HG03378 (cell line): ENCODE measurements around the gene TMEM45A.
"Not testable (repeated sequence)": the region's sequence is repeated elsewhere in the genome, so short reads cannot be mapped to it uniquely, and the experiment has no call there.

Source experiments
- ATAC-seq: cut with Tn5 transposase; IDR thresholded peaks from one replicate; pipeline ENCODE4 v1.9.1; 2021; ENCODE audit warnings: mild to moderate bottlenecking, moderate library complexity; ENCODE audit not compliant: unreplicated experiment

TMEM45A gene

DNA sequence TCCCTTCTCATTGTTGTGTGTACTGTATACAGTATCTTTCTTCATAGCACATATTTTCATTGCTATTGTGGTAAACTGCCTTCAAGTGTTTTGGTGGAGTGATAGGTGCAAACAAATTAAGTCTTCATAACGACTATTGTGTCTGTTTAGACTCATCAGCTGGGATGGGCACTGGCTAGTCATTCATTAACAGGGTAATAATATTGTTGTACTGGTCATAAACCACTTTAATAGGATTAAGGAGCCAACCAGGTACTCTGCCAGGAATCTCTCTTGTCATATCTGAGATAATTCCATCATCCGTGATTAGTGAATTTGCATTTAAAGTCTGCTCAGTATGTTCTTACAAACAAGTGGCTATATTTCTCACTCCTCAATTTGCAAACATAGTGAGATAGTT, 10.2 kb upstream of the TMEM45A start:
- ATAC-seq, result no peak

DNA sequence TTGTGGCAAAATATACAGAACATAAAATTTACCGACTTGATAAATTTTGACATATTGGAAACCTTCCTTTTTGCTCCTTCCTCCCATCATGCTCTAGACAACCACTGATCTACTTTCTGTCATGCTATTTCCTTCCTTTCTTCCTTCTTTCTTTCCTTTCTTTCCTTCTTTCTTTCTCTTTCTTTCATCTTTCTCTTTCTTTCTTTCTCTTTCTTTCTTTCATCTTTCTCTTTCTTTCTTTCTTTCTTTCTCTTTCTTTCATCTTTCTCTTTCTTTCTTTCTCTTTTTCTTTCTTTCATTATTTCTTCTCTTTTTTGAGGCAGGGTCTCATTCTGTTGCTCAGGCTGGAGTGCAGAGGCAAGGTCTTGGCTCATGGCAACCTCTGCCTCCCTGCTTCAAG, 8.9 kb upstream of the TMEM45A start:
- no peak for ATAC-seq

DNA sequence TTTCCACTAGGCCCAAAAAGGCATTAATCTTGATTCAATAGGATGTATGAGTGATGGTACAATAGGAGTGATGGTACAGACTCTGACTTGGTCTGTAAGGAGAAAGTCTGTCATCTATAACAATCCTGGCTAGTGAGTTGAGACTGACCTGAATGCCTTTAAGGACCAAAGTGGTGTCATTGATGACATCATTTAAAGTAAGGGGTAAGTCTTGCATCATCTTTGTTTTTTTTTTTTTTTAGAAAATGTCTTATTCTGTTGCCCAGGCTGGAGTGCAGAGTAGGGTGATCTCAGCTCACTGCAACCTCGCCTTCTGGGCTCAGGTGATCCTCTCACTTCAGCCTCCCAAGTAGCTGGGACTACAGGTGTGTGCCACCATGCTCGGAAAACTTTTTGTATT, 5.6 kb upstream of the TMEM45A start:
- no peak for ATAC-seq

DNA sequence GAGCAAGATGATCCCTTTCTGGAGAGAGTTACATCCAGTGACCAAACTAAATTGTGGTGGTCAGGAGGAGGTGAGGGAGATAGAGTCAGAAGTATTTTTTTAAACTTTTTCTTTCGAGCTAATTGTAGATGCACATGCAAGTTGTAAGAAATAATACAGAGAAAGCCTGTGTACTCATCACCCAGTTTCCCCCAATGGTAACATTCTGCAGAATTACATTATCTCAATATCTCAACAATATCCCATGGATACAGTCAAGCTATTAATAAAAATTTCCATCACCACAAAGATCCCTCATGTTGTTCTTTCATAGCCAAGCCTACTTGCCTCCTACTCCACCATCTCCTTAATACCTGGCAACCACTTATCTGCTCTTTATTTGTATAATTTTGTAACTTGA, 3.3 kb upstream of the TMEM45A start:
- no peak for ATAC-seq

DNA sequence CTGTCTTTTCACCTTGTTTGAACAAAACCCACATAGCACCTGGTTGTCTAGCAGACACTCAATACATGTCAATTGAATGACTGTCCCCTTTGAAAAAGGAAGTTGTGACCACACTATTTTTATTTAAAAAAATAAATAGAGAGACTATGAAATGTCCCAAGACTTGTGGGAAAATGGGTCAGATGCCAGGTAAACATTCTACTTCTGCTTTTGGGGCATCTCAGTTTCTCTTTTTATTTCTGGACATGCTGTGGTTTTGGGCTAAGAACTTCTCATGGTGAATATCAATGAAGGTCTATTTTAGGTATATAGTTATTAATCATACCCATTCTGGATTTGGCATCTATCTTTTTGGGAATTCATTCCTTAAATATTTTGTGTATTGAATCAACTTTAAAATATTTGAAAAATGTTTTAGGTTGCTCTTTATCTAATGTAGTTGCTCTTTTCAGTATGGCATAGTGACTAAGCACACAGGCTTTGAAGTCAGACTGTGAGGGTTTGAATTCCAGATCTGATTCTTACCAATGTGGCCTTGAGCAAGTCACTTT, 4.4 kb downstream of the TMEM45A start:
- ATAC-seq, result peak; percentile 53

DNA sequence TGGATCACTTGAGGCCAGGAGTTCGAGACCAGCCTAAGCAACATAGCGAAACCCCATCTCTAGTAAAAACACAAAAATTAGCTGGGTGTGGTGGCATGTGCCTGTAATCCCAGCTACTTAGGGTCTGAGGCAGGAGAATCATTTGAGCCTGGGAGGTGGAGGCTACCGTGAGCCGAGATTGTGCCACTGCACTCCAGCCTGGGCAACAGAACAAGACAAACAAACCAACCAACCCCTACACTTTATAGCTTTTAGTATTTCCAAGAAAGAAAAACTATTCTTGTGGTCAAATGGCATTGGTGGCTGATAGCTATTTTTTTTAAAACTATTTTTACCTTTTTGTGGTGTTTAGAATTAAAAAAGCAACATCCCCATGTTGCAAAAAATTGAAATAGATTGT, 7.2 kb downstream of the TMEM45A start:
- ATAC-seq, result no peak

DNA sequence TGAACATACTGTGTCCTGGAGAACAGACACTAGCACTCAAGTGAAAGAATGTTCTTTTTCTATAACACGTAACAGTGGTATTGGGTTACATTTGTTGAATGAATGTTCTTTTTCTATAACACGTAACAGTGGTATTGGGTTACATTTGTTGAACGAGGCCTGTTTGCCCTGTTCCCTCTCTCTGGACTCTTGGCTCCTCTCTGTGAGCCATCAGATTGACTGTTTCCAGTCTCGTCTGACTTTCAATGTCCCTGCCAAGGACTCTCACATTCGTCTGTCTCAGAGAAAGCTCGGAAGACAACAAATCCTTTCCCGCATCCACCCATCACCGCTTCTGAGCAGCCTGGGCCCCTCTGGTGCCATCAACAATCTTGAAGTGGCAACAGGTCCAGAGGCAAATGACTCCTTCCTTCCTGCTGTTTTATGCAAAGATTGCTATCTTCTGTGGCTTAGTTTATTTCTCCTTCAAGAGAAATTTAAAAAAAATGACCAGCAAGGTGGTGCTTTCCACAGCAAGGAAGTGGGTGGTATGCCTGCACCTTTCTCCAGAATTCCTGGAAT, 8.0 kb downstream of the TMEM45A start:
- ATAC-seq, result no peak

DNA sequence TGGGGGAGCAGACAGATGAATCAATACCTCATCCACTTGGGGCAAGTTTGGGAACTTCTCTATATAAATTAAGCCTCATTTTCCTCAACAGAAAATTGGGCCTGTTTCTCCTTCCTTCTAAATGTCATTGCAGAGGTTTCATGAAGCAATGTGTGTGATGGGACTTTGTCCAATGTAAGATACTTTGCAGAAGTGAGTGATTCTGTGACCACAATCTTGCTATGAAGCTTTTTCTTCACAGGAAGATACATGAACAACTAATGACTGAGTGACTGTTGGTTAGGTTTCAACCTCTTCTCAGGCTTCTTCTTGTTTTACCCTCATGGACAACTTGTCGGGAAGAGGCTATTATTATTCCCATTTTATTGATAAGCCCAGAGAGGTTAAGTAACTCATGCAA, 11.0 kb downstream of the TMEM45A start:
- peak; percentile 82 for ATAC-seq

DNA sequence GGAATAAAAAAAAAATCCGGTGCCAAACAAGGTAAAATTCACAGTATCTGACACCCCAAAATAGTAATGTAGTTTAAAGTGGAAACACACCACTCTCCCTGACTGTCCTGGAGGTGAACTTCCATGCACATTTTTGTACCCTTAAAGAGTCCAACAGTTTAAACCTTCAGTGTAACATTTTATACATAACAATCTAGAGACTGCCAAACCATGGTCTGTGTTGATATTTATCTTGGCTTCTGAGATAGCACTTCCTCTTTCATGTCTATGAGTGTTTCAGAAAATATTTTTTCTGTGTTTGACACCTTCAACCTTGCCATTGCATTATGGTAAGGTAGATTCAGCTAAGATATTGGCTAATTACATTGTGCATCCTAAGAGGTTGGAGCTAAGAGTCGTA, 13.9 kb downstream of the TMEM45A start:
- ATAC-seq, result no peak

DNA sequence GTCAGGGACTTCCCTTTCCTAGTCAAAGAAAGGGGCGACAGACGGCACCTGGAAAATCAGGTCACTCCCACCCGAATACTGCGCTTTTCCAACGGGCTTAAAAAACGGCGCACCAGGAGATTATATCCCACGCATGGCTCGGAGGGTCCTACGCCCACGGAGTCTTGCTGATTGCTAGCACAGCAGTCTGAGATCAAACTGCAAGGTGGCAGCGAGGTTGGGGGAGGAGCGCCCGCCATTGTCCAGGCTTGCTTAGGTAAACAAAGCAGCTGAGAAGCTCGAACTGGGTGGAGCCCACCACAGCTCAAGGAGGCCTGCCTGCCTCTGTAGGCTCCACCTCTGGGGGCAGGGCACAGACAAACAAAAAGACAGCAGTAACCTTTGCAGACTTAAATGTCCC, 17.4 kb downstream of the TMEM45A start:
- ATAC-seq, result not testable (repeated sequence)

DNA sequence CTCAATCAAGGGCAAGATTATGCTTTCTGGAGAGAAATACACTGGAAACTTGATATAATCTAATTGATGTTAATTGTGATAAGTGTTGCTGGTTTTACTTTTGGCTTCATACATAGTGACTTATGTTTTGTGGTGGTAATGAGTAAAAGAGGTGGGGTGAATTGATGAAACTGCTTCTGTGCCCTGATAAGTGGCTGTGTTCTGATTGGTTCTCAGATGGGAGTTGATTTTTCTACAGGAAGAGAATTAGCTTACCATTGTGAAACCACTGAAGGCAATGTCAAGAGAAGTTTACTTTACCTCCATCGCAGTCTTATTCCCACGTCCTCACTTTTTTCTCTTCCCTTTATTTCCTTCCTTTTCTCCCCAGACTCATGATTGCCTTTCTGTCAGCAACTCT, 23.8 kb downstream of the TMEM45A start:
- no peak for ATAC-seq

DNA sequence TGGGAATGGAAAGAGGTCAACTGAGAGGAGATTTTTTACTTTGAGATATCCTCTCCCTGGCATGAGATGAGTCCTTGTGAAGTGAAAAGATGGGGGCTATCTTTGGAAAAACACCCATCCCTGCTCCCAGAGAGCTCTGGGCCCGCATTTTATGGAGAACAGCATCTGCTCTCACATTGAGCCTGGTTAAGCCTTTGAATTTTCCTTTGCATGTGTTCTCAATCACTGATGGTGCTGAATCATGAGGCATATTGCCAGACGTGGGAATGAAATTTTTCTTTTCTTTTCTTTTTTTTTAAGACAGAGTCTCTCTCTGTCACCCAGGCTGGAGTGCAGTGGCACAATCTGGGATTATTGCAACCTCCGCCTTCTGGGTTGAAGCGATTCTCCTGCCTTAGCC, 24.4 kb downstream of the TMEM45A start:
- no peak for ATAC-seq

DNA sequence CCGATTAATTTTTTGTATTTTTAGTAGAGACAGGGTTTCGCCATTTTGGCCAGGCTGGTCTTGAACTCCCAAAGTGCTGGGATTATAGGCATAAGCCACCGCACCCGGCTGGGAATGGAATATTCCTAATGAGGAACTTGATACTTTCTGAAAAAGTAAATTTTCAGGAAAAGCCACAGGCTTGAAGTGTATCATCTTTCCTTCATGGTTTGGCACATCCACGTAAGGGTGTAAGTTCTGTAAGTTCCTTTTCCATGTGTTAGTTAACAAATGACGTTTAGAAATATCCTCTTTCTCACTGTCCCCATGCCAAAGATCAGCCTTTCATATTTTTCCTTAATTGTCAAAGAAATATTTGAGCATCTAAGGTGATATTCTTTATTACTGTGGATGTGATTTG, 24.9 kb downstream of the TMEM45A start:
- ATAC-seq, result no peak

DNA sequence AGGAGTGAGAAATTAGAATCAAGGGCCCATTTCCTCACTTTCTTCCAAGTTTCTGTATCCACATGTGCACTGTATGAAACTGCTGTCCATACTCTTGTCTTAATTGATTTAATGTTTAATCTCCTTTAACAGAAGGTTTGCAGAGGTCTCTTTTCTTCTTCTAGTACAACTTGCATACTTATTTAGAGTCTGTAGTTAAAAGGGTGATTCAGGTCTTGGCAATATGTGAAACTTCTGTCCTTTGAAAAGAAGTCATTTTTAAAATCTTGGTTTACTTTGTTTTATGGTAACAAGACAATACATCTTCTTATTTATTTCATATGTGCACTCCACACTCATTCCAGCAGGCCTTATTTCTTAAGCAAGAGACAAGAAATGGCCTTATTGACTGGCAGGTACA, 25.8 kb downstream of the TMEM45A start:
- ATAC-seq, result no peak

DNA sequence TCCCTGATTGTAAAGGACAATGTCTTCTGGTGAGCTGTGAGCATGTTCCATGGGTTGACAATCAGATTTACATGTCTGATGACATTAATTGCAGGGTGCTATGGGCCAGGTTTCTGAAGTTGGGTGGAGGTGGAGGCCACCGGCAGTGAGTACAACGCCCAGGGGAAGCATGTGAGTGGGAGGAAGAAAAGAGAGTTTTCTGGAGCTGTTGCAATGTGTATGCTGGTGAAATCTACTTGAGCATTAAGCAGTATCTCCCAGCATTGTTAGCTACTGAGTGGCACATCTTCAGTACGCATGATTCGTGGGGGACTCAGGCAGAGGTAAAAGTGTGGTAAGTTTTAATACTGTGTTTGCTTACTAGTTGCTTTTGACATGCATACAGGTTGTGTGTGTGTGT, 26.6 kb downstream of the TMEM45A start:
- ATAC-seq, result no peak

DNA sequence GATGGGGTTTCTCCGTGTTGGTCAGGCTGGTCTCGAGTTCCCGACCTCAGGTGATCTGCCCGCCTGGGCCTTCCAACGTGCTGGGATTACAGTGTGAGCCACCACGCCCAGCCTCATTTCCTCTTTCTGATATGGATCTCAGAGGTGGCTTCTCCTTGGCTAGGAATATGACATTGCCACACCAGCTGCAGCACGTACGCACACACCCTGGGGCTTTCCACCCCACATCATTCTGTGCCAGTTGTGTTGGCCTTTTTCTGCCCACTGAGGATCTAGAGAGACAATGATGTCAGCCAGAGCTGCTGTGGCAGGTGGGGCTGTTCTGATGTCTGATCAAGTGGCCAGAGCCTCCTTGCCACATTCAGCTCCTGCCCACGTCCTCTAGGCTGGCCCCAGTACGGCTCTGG, 29.0 kb downstream of the TMEM45A start:
- ATAC-seq, result no peak

DNA sequence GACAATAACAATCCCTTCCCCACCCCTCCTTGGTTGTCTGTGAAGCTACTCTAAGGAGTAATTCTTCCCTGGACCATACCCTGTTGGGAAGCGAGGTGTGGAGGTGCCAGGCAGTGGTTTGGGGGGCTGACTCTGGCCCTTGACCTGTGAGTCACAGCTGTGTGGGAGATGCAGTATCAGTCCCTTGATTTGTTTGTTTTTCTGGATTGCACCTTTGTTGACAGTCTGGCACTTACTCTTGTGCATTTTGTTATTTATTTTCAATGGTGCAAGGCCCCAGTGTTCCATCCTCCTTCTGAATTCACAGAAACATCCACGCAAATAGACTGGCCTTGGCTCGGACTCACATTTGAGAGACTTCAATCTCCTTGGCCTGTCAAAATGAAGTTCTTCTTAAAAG, 29.7 kb downstream of the TMEM45A start:
- no peak for ATAC-seq

DNA sequence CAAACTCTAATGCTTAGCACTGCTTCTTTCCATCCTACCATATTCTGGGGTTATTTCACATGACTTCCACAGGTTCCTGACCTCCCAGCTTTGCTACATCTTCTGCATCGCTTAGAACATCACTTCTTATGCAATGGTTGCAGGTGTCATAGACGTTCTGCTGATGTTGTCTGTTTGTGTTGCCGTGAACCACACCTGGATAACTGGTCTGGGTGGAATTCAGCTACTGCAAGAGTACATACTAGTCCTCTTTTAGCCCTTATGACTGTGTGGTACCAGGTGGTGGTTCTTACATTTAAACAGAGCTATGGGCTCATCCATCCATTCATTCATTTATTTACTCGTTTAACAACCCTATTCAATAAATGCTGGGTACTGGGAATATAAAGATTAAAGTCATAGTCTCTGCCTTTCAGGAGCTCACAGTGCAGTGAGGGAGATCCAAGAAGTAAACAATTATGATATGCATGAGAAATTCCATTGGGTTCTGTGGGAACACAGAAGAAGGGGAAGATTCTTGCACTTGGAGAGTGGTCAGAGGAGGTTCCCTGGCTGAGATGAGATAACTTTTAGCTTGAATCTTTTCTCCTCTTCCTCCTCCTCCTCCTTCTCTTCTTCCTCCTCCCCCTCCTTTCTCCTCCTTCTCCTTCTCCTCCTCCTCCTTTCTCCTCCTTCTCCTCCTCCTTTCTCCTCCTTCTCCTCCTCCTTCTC, 30.8 kb downstream of the TMEM45A start:
- ATAC-seq, result no peak

DNA sequence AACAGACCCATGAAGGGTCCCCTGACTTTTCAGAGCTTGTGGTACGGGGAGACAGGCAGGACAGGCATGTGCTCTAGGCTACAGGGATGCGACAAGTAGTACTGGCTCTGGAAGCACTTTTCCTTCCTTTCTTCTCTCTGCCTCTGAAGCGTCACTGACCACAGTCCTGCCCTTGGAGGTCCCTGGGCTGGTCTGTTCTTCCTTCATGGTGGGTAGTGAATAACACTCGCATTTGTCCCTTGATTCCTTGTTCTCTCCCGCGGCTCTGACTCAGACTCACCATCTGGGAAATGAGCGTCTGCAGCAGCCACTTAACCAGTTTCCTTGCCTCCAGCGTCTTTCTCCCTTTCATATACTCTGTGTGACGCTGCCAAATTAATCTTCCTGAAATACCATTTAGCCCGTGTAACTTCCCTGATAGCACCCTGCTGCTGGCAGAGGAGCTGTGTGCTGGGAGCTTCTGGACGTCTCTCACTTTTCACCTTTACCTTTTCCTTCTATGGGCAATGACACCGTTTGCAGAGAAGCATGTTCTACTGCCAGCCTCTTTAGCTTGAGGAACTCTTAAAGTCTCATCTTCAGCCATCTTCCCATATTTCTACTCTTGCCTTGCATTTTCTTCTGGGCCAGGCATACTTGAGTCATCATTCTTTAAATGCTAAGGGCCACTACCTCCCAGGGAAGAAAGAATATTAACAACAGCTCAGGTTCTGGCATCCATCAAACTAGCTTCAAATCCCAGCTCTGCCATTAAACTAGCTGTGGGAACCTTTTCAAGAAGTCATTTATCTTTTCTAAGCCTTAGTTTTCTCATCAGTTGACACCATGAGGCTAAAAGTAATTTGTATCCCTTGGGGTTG, 33.6 kb downstream of the TMEM45A start:
- no peak for ATAC-seq

DNA sequence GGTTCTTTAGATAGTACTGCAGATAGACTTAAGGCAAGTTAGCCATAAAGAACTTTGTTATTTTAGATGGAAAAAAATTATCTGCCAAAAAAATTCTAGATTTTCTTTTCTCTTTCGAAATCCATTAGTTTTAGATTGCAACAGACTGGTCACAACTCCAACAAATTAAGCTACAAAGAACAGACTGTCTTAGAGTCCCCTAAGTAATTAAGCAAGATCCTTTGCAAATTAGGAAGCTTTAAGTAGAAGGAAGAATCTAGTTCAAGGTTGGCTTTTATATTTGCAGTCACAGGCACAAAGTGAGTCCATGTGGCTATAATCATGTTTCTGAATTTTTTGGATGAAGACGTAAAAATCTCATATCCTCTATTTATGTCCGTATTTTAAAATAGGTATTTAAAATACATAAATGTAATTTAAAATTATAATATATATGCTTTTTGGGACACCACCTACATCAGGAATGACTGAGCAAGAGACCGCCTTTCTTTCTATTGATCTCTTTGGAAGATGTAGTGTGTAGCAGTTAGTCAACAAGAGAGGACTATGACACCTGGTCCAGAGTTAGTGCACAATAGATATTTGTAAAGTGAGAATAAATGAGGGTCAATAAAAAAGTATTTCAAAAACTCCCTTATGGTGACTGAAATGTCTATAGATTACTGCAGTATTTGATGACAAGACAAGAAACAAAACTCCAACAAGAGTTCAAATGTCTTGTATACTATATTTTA, 34.4 kb downstream of the TMEM45A start:
- ATAC-seq, result no peak

DNA sequence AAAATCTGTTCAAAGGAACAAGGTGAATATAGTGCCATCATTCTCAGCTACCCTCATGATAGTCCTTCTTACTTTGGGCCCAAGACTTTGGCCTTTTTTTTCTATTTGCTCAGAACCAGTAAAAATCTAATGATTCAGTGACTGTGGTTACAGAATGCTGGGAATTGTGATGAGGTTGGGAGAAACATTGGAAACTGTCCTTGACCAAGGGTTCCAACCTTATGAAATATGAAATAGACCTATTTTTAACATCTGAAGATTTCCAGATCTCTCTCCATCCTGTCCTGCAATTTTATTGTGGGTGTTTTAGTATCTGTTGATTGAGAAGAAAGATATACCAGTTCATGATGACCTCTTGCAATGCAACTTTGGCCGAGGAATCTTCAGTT, 34.9 kb downstream of the TMEM45A start:
- ATAC-seq, result no peak
